Skin epidermis (tissue), 12 donors: ENCODE measurements around the gene C4B.
"Not testable (repeated sequence)": the region's sequence is repeated elsewhere in the genome, so short reads cannot be mapped to it uniquely, and the experiment has no call there.

Experiments used
- H3K27ac ChIP-seq, 21 experiments: fragments of 200-600 bp; sonication (generic) in 11 of 21; one replicate each; pipeline ENCODE4 v1.5.0; 2020; ENCODE audit warnings: mild to moderate bottlenecking in 3 of 21, inconsistent platforms in 2 of 21, moderate library complexity in 2 of 21
- H3K4me3 ChIP-seq, 7 experiments: fragments of 200-600 bp; sonication (generic) in 2 of 7; one replicate each; pipeline ENCODE4 v1.5.0; 2020; ENCODE audit warnings: inconsistent platforms in 2 of 7, mild to moderate bottlenecking in 2 of 7, moderate library complexity in 1 of 7

The C4B gene

DNA sequence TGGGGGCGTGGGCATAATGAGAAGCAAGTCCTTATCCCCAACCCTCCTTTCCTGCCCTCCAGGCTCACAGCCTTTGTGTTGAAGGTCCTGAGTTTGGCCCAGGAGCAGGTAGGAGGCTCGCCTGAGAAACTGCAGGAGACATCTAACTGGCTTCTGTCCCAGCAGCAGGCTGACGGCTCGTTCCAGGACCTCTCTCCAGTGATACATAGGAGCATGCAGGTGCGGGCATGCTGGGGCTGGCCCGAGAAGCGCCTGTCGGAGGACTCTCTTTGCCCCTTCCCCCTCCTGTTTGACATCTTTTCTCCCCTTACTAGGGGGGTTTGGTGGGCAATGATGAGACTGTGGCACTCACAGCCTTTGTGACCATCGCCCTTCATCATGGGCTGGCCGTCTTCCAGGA is 14.0 kb downstream of the C4B start:
- H3K27ac ChIP-seq, H3K4me3 ChIP-seq: not testable (repeated sequence)

DNA sequence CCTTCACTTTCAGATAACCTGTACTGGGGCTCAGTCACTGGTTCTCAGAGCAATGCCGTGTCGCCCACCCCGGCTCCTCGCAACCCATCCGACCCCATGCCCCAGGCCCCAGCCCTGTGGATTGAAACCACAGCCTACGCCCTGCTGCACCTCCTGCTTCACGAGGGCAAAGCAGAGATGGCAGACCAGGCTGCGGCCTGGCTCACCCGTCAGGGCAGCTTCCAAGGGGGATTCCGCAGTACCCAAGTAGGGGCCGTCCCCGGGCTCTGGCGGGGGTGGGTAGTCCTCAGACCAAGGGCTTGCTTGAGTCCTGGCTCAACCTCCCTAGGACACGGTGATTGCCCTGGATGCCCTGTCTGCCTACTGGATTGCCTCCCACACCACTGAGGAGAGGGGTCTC is 15.0 kb downstream of the C4B start:
- H3K27ac ChIP-seq, H3K4me3 ChIP-seq: not testable (repeated sequence)

DNA sequence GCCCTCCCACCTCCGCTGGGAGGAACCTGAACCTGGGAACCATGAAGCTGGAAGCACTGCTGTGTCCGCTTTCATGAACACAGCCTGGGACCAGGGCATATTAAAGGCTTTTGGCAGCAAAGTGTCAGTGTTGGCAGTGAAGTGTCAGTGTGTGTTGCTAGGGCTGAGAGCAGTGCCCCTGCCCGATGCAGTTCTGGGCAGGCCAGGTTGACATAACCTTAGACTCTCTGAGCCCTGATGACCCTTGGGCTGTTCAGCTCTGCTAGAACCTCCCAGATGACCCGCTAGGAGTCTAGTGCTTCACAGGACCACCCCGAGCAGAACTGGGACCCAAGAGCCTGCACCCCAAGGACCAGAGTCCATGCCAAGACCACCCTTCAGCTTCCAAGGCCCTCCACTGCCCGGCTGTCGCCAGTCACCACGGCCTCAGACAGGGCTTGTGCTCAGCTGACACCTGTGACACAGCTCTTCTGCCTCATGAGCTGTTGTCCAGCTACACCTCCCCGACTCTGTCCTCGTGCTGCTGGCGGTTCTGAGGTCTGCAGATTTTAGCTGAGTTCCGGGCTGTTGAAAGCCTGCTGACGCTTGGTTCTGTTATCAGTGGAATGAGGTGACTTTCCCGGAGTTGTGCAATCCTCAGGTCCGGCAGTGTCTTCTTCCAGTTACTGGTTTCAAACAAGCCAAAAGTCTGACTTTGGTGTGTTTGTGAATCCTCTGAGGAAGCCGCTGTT is 20.9 kb downstream of the C4B start:
- H3K27ac ChIP-seq, H3K4me3 ChIP-seq: not testable (repeated sequence)

DNA sequence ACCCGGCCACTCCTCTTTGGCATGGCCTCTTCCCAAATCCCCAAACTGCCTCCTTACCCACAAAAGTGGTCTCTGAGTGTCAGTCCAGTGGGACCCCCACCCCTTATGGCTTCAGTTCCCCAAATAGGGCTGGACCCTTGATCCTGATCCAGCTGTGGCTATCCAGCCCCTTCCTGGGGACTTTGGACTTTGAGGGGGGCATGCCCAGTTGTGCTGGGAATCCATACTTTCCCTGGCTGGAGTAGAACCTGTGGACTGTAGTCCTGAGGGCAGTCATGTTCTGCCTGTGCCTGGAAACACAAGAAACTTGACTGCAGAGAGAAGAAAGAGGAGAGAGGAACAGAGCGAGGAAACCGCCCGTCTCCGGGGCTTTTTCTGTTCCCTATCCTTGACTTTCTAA is 22.5 kb downstream of the C4B start:
- H3K27ac ChIP-seq, H3K4me3 ChIP-seq: not testable (repeated sequence)

DNA sequence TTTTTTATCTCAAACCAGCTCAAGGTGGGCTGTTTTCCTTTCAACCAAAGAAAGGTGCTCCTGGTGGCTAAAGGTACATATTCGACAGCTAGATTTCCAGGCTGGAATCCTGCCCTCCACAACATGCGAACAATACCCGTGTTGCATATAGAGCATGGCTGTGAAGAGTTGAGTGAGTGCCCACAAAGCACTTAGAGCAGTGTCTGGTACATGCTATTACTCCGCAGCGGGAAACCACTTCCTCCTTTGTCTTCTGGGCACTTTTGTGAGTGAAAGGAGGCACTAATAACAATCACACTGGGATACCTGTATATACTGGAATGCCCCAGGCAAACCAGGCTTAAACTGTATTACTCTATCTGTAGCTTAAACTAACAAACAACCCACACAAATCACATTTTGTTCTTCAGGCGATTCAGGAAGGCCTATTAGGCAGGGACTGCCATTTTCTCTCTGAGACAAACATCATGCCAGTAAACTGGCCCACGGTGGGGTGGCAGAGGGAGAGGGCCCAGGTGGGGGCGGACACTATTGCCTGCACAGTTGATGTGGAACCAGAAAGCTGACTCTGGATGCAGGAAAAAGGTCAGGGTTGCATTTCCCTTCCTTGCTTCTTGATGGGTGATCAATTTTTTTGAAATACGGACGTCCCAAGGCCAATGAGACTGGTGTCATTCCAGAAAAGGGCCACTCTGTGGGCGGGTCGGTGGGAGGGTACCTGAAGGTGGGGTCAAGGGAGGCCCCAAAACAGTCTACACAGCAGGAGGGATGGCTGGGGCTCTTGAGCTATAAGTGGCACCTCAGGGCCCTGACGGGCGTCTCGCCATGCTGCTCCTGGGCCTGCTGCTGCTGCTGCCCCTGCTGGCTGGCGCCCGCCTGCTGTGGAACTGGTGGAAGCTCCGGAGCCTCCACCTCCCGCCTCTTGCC is 23.3 kb downstream of the C4B start, which contains the start of gene CYP21A2:
Gene CYP21A2 (plus strand): TSS at position 818 of the 927 bp plus-strand sequence. CDS start 8 bp downstream, at position 826.
- H3K27ac ChIP-seq, H3K4me3 ChIP-seq: not testable (repeated sequence)

DNA sequence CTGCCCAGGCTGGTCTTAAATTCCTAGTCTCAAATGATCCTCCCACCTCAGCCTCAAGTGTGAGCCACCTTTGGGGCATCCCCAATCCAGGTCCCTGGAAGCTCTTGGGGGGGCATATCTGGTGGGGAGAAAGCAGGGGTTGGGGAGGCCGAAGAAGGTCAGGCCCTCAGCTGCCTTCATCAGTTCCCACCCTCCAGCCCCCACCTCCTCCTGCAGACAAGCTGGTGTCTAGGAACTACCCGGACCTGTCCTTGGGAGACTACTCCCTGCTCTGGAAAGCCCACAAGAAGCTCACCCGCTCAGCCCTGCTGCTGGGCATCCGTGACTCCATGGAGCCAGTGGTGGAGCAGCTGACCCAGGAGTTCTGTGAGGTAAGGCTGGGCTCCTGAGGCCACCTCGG is 24.3 kb downstream of the C4B start:
- H3K27ac ChIP-seq, result not testable (repeated sequence)

DNA sequence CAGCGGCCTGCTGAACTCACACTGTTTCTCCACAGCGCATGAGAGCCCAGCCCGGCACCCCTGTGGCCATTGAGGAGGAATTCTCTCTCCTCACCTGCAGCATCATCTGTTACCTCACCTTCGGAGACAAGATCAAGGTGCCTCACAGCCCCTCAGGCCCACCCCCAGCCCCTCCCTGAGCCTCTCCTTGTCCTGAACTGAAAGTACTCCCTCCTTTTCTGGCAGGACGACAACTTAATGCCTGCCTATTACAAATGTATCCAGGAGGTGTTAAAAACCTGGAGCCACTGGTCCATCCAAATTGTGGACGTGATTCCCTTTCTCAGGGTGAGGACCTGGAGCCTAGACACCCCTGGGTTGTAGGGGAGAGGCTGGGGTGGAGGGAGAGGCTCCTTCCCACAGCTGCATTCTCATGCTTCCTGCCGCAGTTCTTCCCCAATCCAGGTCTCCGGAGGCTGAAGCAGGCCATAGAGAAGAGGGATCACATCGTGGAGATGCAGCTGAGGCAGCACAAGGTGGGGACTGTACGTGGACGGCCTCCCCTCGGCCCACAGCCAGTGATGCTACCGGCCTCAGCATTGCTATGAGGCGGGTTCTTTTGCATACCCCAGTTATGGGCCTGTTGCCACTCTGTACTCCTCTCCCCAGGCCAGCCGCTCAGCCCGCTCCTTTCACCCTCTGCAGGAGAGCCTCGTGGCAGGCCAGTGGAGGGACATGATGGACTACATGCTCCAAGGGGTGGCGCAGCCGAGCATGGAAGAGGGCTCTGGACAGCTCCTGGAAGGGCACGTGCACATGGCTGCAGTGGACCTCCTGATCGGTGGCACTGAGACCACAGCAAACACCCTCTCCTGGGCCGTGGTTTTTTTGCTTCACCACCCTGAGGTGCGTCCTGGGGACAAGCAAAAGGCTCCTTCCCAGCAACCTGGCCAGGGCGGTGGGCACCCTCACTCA is 25.0 kb downstream of the C4B start:
- not testable (repeated sequence) for H3K27ac ChIP-seq

More for the DNA sequence above, 24.3 kb downstream of the C4B start:
- H3K4me3 ChIP-seq, result not testable (repeated sequence)

DNA sequence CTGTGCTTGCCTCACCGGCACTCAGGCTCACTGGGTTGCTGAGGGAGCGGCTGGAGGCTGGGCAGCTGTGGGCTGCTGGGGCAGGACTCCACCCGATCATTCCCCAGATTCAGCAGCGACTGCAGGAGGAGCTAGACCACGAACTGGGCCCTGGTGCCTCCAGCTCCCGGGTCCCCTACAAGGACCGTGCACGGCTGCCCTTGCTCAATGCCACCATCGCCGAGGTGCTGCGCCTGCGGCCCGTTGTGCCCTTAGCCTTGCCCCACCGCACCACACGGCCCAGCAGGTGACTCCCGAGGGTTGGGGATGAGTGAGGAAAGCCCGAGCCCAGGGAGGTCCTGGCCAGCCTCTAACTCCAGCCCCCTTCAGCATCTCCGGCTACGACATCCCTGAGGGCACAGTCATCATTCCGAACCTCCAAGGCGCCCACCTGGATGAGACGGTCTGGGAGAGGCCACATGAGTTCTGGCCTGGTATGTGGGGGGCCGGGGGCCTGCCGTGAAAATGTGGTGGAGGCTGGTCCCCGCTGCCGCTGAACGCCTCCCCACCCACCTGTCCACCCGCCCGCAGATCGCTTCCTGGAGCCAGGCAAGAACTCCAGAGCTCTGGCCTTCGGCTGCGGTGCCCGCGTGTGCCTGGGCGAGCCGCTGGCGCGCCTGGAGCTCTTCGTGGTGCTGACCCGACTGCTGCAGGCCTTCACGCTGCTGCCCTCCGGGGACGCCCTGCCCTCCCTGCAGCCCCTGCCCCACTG is 25.9 kb downstream of the C4B start:
- H3K4me3 ChIP-seq, H3K27ac ChIP-seq: not testable (repeated sequence)

More for the DNA sequence above, 25.0 kb downstream of the C4B start:
- H3K4me3 ChIP-seq, result not testable (repeated sequence)

DNA sequence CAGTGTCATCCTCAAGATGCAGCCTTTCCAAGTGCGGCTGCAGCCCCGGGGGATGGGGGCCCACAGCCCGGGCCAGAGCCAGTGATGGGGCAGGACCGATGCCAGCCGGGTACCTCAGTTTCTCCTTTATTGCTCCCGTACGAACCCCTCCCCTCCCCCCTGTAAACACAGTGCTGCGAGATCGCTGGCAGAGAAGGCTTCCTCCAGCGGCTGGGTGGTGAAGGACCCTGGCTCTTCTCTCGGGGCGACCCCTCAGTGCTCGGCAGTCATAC is 26.4 kb downstream of the C4B start:
- not testable (repeated sequence) for H3K4me3 ChIP-seq, H3K27ac ChIP-seq

DNA sequence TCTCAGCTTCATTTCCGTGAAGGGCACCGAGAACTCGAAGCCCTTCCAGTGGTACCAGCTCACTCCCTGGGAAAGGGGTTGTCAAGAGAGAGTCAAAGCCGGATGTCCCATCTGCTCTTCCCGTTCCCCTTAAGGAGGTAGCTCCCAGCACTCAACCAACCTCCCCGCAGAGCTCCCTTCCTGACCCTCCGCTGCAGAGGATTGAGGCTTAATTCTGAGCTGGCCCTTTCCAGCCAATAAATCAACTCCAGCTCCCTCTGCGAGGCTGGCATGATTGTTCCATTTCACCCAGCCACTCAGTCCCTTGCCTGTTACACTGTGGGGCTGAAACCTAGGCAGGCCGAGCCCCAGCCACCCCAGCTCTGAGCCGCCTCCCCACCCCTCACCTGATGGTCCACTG is 26.8 kb downstream of the C4B start:
- H3K27ac ChIP-seq, H3K4me3 ChIP-seq: not testable (repeated sequence)

DNA sequence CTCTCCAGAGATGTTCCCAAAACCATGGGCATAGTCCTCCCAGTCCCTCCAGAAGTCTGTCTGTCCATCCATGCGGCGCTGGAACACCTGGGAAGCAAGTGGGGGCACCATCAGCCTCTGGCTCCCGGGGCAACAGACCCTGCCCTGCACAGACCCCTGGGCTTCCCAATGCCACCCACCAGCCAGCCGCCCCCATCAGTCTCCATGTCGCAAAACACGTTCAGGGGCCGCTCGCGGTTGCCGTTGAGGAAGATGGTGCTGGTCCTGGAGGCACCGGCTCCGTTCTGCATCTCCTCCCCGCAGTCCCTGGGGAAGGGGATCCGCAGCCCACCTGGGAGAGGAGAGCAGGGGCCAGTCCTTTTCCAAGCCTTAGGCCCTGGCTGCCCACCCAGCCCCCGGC is 27.7 kb downstream of the C4B start:
- not testable (repeated sequence) for H3K4me3 ChIP-seq, H3K27ac ChIP-seq

DNA sequence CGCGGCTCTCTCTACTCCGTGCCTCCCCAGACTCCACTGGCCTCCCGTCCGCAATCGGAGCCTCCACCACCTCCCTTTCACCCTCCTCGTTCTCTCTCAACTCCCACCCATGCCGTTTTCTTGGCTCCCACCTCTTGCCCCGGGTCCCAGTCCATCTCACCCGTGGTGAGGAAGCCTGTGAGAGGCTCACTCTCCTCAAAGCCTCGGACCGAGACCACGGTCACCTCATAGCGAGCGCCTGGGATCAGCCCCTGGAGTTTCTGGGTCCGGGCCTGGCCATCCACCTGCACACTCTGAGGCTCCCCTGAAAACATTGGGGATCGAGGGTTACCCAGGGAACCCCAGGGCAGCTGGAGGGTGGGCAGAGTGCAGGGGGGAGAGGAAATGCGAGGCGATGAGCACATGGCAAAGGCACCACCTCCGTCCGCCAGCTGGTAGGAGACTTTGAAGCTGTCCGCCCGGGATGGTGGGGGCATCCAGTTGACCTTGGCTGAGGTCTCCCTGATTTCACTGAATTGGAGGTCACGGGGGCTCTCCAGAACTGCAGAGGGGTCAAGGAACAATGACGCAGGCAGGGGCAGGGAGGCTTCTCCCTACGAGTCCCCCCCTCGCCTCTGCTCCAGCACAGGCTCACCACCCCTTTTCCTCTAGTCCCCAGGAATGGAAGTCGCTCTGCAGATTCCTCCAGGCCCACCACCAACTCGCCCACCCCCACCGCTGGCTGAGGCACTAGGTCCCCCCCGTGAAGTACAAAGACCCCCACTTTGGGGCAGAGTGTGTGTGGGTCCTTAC is 29.2 kb downstream of the C4B start:
- H3K4me3 ChIP-seq, H3K27ac ChIP-seq: not testable (repeated sequence)

DNA sequence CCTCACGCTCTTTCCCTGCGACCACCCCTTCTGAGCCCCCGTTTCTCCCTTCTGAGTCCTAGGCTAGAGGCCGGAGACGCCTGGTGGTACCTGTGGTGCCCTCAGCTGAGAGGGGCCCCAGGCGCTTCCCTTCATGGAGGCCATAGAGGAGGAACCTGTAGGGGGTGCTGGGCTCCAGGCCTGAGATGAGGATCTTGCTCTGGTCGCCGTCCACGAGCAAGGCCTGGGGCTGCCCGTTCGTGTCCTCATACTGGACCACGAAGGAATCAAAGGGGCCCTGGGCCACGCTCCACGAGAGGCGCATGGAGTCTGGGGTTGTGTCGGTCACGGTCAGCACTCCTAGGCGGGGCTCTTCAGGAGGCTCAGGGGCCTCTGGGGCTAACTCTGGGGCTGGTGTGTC is 30.3 kb downstream of the C4B start:
- not testable (repeated sequence) for H3K4me3 ChIP-seq, H3K27ac ChIP-seq

DNA sequence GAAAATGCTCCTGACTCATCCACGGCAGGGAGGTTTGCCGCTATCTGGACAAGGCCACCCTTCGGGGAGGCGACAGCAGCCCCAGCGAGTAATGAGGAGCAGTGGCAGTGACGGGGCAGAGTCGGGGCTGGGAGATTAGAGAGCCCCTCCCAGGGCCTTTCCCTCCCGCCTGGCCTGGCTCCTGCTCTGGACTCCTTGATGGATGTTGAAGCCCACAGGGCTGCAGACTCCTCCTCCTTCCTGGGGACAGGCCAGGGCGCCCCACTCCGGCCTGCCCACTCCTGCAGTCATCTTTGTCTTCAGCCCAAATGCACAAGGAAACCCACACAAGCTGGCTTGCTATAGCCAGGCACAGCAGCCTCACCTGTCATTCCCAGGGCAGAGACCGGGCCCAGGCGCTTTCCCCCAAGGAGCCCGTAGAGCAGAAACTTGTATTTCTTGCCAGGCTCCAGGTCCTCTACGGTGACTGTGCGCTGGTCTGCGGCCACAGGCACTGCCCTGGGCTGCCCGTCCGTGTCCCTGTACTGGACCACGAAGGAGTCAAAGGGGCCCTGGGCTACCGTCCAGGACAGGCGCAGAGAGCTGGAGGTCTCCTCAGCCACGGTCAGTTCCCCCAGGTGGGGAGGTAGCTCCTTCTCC is 31.3 kb downstream of the C4B start:
- H3K4me3 ChIP-seq, result no peak overlapping the region
- H3K27ac ChIP-seq, result peak overlapping the region in 13 of 21 experiments; percentile 15 to 92 (median 74)

DNA sequence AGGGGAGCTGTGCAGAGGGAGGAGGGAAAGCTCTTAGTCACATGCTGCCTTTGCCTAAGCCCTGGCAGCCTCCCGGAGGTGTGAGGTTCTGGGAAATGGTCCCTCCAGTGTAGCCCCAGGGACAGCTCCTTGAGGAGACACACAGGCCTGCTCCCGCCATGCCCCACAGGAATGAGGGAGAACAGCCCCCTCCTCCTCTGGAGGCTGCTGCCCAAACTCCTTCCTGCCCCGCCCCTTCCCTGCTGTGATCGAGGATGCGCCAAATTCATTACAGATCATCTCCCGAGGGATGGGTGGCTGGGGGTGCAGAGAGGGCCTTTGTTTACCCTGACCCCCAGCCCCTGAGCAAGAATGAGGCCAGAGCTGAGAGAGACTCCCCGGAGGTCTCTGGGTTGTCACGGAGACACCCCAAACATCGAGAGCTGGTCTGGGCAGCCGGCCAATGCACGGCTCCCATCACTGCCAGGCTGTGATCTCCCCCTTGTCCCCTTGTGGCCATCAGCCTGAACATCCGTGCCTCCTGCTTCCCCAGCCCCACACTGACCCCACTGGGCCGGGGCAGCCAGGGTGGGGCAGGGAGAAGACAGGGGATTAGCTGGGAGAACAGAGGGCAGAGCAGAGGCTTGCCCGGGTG is 32.0 kb downstream of the C4B start:
- peak overlapping the region in 13 of 21 experiments; percentile 15 to 92 (median 74) for H3K27ac ChIP-seq
- H3K4me3 ChIP-seq, result no peak overlapping the region

DNA sequence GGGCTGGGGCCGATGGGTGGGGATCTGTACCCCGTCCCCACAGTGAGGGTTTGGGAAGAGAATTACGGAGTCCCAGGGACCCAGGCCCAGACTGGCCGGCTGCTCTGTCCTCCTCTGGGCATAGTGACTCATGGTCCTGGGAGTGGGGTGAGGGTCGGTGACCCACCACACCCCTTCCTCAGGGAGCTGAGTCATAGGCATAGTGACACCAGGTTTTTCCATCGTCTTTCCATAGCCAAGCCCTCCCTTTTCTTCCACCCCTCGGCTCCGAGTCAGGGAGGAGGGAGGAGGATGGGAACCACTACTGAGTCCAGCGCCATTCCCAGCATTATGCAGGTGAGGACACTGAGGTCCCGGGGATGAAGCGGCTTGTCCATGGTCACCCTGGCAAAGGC is 32.5 kb downstream of the C4B start:
- Histone ChIP-seq H3K4me3 (no peak overlapping the region), H3K27ac (peak overlapping the region in 12 of 21 experiments; percentile 15 to 92 (median 74))

DNA sequence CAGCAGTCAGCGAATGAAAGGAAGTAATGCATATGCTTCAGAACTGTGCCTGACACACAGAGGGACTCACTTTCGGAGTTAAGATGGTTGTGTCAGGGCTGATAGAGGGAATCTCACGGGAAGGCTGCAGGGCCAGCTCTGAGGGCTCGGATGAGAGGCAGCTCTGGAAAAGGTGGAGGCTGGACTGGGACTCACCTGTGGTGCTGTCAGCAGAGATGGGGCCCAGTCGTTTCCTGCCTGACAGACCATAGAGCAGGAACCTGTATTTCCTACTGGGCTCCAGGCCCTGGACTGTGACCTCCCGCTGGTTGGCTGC is 32.9 kb downstream of the C4B start:
- Histone ChIP-seq H3K27ac (peak overlapping the region in 8 of 21 experiments; percentile 17 to 92 (median 70)), H3K4me3 (no peak overlapping the region)
